Stimulated activated CD4-positive, alpha-beta T cell treated with anti-CD3 and anti-CD28 coated beads, Interleukin-1b, Interleukin-23, amount 100 ng/mL, for 48 hours (primary cell): ENCODE measurements around the gene CEMIP.
"Not testable (repeated sequence)": the region's sequence is repeated elsewhere in the genome, so short reads cannot be mapped to it uniquely, and the experiment has no call there.

ENCODE experiments used
- DNase-seq: peaks from one replicate; pipeline ENCODE4 v3.0.0-alpha.2; 2020

CEMIP gene

DNA sequence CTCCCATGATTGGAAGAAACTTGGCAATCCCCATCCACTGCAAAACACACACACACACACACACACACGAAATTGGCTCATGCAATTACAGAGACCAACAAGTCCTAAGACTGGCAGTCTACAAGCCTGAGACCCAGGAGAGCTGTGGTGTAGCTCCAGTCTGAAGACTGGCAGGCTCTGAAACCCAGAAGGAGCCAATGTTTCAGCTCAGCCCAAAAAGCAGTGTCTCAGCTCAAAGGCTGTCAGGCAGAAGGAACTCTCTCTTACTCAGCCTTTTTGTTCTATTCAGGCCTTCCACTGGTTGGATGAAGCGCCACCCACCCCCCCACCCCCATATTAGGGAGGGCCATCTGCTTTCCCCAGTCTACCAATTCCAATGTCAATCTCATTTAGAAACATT is 178.4 kb downstream of the CEMIP start:
- DNase-seq = no peak

DNA sequence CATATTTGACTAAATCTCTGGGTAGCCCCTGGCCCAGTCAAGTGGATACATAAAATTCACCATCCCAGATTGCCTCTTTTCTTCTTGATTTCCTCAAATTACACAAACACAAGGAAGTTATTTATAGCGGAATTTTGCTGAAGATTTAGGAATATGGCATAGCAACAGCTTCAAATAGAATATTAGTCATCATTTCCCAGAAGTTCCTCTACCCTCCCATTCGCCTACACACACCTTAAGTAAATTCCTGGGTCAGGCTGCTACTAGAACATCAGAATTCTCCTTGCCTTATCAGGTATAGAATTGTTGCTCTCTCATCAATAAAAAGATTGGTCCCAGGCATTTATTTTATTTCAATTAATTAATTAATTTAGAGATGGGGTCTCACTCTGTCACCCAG is 178.8 kb downstream of the CEMIP start:
- no peak for DNase-seq

DNA sequence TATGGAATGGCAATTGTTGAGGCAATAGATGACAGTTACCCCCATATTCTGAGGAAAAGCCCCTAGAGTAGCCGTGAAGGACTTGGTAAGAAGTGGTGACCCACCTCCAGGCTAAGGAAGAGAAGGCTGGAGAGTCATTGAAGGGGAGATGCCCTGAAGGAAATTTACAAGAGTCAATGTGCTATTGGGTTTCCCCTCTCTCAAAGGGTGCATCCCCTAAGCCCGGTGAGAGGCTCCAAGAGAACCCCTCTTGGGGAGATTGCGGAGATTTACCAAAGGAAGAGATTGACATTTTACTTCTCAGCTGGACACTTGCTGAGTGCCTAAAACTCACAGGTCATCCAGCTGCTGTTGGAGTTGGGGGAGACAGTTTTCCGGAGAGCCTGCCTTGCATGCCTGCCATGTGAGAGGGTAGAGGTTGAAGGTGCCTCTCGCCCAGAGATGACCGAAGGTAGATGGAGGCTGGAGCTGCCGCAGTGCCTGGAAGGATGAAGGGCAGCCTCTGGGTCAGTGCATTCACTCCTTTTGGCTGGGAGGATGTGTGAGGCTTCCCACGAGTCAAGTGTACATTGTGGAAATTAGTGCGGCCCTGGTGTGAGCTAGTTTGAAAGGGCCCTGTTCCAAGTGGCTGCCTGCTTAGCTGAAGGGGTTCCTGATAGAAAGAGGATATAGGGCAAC is 179.8 kb downstream of the CEMIP start:
- DNase-seq = no peak

DNA sequence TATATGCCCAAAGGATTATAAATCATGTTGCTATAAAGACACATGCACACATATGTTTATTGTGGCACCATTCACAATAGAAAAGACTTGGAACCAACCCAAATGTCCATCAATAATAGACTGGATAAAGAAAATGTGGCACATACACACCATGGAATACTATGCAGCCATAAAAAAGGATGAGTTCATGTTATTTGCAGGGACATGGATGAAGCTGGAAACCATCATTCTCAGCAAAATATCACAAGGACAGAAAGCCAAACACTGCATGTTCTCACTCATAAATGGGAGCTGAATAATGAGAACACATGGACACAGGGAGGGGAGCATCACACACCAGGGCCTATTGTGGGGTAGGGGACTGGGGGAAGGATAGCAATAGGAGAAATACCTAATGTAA is 186.3 kb downstream of the CEMIP start:
- DNase-seq = not testable (repeated sequence)

DNA sequence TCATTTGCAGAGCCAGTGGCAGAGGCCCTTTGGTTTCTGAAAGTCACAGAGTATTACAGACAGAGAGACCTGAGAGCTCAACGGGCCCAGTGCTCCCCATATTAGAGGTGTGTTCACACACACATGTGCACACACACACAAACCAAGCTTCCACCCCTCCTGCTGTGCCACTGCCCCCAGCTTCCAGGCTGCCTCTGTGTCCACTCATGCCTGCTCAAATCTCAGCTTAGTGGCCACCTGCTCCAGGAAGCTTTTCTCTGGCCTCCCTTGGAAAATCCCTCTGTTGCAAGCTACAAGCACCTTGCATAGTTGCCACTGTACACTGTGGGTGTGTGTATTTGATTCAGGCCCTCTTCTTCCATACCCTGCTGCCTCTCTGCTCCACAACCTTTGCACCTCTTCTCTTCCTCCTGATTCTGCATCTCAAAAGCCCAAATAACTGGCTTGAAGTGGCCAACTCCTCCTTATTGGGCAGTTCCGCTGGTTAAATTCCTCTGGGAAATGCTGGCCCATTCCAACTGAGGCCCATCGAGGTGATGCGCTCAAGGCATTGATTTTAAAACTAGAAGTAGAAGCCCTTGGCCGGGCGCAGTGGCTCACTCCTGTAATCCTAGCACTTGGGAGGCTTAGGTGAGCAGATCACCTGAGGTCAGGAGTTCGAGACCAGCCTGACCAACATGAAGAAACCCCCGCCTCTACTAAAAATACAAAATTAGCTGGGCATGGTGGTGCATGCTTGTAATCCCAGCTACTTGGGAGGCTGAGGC is 187.4 kb downstream of the CEMIP start:
- no peak for DNase-seq

DNA sequence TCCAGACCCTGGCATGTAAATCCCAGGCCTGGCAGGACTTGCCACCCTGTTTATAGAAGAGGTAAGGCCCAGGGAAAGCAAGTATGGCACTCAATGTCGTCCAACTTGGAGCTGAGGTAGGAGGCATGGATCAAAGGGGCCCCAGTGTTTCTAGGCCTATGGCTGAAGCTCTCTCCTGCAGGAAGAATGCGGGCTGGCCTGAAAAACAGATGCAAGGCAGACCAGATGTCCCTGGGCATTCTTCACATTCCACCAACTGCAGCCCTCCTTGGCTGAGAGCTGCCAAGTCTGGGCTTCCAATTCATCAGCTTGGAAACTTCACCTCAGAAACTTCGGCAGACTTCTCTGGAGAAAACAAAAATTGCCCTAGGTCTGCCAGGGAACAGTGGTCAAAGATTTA is 188.3 kb downstream of the CEMIP start:
- DNase-seq = no peak

DNA sequence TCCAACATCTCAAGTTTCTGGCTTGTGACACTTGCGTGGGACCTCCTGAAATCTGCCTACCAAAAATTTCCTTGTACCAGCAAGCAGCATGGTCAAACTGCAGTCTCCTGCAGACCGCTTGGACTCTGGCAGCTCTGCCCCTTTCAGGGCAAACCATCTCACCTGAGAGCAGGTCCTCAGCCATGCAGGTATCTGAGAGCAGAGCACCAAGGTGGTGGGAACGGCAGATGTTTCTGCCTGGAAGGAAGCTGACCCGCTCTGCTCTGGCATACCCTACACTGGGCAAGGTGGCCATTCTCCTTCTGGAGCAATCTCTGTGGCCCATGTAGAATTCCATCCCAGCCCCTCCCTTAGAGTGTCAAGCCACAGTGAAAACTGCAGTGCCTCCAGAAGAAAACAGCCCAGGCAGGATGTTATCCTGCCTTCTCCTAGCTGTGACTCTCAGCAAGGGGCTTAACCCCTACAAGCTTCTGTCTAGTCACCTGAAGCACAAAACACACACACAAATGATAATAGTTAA is 188.9 kb downstream of the CEMIP start:
- no peak for DNase-seq

DNA sequence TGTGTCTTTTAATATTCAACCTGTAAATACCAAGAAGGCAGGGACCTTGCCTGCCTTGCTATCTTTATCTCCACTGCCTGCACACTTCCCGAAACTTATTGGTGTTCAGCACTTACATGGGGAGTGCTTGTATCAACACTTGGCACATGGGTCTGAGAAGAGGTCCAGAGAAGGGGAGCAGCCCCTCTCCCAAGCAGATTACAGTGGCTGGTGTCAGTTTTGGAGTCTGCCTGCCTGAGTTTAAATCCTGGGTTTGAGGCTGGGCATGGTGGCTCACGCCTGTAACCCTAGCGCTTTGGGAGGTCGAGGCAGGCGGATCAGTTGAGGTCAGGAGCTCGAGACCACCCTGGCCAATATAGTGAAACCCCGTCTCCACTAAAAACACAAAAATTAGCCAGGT is 190.1 kb downstream of the CEMIP start:
- DNase-seq = no peak

DNA sequence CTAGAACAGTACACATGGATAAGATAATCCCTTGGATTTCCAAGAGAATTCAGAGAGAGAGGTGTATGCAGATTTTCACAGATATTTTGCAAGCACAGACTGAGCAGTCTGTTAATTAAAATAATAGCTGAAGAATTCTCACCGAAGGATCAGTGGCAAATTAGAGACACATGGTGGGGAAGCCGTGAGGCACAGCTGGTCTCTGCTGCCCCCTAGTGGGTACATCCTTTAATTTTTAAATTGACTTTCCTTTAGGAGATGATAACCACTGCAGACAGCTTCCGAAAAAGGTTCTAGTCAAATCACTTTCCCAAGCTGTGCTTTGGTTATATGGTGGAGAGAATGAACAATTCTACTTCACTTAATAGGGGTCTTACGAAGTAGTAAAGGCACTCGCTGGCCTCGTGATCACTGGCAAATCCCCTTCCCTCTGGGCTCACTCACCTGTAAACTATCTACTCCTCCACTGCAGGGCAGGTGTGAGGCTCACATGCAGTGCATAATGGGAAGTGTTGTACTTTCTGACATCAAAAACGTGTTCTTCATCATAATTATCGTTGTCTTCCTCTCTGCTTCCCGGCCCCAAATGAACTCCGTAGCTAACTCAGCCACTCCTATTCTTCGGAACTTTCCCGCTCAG is 191.0 kb downstream of the CEMIP start:
- peak; percentile 48 for DNase-seq

DNA sequence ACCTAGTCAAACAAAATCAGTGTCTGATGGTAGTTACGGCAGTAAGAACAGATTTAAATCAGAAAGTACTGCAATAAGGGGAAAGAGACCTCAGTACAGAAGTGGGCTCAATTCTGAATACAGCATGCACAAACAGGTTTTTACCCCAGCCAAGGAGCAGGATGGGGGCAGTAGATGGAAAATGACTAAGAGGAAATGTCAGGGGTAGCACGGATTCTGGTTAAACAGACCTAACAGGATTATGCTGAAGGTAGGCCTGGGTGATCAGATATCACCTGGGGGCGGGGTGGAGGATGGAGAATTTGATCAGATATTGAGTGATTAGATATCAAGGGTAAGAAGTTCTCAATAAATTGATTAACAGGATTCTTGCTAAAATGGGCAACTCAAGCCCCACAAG is 191.5 kb downstream of the CEMIP start:
- no peak for DNase-seq

DNA sequence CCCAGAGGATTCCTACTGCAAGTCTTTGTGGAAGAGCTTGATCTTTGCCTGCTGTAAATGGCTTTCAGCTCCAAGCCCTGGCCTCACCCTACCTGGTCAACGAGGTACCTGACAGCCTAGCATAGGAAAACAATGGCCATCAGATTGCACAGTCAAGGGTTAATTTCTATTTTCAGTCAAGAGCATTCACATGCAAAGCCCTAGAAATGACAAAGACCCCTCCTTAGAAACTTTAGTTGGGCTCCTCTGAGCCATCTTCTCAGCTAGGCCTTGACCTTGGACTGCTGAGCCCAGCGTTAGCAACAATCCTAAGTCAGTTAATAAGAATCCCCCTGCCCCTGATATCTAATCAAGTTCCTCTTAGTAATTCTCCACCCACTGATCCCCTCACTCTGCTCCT is 192.0 kb downstream of the CEMIP start:
- no peak for DNase-seq

DNA sequence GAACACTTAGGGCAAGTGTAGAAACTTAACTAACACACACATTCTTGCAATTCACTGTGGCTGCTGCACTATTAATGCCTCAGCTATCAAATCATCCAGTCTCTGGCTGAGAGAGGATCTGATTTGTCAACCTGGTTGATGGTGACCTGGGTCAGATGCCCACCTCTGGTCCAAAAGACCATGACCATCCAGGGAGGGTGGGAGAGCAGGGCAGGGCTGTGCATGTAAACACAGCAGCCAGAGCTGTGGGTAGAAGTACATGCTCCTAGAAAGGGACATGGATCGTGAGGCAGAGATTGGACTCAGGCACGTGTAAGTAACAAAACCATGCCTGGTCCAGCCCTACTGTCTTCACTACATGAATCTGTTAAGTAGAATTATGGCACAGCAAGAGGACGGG is 193.1 kb downstream of the CEMIP start:
- no peak for DNase-seq

DNA sequence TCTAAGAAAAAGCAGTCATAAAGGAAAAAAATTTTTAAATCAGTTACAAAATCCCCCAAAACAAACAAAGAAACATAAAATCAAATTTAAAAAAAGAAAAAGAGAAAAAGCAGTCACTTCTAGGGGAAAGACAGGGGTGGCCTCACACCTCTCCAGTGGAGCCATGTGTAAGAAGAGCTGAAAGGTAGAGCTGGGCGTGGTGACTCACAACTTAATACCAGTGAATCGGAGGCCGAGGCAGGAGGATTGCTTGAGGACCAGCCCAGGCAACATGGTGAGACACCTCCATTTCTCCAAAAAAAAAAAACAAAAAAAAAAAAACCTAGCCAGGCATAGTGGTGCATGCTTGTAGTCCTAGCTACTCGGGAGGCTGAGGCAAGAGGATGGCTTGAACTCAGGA is 195.7 kb downstream of the CEMIP start:
- no peak for DNase-seq

DNA sequence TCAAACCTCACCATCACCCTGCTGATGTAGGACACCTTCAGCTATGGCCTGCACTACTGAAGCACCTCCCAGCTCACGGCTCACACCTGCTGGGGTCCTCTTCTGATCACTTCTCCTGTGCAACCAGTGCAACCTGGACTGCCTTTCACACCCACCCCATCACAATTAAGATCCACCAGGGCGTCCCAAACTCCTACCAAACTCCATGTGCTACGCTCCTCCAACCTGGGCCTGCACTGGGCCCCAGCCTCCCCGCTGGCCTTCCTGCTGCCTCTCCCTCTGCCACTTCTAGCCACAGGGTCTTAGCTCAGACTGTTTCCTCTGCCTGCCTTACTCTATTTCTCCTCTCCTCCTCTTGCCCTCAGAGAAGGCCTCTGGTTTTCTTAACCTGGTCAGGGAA is 197.7 kb downstream of the CEMIP start:
- DNase-seq = no peak

DNA sequence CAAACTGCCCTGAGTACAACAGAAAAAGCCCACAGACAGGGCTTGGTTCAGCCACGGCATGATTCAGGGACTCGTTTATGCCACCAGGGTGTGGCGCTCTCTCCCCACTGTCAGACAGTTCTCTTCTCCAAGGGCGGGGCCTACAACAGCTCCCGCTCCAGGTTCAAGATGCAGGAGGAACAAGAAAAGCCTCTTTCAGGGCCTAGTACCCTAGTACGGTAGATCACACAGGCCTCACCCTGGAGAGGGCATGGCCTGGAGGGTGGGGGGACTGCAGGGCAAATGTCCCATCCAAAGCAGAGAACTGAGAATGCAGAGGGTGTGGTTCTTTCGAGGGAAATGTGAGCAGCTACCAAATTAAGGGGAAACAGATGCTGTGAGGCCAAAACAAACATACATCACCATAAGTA is 198.5 kb downstream of the CEMIP start:
- DNase-seq = peak; percentile 28

DNA sequence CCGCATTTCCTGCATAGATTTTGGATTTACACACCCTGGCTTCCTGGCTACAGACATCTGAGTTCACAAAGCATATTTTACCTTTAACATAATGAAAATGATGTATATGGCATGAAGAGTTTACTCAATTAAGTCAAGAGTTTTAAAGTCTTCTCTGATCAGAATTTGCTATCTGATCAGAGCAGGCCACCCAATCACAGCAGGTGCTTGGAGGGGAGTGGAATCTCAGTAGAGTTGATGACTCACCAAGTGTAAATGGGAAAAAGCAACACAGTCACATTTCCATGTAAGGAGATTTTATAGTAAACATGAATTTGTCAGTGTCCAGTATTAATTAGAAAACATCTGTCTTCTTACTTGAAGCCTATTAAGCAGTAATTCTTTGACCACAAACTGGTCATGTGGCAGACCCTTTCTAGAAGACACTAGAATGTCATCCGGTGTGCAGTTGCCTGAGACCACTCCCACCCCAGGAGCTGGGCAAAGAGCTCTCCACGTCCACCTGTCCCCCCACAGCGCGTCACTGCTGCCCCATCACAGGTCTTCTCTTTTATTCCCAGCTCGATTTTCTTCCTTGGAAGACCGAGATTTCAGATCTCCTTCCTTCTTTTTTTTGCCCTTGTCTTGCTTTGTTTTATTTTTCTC is 199.6 kb downstream of the CEMIP start:
- DNase-seq = no peak

DNA sequence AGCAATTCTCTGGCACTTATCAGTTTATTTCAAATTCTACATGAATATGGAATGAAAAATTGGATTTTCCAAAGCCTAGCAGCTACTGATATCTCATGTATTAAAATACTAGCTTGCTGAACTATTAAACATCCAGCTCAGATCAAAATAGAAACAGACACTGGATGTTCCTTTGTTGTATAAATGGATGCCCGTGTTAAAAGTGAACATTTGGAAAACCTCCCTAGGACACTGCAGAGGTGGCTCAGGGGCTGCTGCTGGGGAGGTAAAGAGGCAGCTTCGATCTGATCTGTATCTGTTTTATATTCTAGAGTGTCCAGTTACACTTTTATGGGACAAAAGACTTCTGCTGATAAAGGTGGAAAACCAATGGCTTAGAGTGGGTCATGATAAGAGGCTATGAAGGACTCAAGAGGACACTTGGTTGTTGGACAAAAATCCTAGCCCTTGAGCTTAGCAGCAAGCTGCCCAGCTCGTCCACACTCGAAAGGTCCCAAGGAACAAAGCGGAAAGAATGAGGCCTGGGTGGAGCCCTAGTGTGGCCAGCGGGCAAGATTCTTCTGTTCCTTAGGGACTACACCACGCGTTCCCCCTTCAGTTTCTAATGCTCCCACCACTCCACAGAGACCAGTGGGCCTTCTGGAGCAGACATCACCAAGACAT is 200.5 kb downstream of the CEMIP start:
- no peak for DNase-seq

DNA sequence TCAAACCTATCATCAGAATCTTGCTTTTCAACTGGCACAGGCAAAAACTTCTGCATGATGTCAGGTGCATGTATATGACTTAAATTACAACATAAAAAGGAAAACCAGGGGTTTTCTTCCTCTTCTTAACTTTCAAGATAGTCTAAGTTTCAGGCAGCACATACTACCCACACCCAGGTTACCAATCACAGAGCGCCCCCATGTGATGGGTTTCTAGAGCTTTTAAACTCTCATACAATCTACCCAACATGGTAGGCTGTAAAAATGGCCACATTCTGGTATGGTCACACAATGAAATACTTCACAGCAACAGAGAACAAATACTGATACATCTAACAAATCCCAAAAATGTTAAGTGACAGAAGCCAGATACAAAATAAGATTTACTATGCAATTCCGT is 203.0 kb downstream of the CEMIP start:
- DNase-seq = no peak

DNA sequence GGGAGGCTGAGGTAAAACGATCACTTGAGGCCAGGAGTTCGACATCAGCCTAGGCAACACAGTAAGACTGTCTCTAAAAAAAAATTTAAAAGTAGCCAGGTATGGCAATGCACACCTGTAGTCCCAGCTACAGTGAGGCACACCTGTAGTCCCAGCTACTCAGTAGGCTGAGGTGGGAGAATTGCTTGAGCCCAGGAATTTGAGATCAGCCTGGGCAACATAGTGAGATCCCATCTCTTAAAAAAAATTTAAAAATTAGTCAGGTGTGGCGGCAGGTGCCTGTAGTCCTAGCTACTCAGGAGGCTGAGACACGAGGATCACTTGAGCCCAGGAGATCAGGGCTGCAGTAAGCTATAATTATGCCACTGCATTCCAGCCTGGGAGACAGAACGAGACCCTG is 203.7 kb downstream of the CEMIP start:
- DNase-seq = no peak

DNA sequence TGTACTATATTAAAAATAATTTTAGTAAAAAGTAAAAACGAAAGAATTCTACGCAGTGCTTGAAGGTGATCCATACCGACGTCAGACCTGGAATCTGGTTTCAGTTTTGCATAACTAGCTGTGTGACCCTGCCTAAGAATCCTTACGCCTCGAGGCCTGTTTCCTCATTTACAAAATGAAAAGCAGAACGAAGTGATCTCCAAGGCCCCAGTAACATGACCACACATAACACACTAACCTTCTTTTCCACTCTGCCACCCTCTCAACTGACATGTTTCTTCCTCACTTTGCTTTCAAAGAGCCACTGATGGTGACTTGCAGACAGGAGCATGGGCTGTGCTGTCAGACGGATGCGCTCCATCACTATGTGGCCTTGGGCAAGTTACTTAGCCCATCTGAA is 205.7 kb downstream of the CEMIP start:
- DNase-seq = no peak

DNA sequence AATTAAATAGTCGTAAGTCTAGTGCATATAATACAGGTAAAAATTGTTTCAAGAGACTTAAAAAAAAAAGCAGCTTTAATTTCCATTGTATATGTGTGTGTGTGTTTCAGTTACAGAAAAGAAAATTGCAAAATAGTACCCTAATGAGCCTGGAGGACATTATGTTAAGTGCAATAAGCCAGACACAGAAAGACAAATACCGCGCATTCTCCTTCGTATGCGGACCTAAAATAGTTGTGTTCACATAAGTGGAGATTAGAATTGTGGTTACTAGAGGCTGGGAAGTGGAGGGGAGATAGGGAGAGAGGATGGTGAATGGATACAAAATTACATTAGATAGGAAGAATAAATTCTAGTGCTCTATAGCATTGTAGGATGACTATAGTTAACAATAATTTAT is 206.8 kb downstream of the CEMIP start:
- DNase-seq = no peak

DNA sequence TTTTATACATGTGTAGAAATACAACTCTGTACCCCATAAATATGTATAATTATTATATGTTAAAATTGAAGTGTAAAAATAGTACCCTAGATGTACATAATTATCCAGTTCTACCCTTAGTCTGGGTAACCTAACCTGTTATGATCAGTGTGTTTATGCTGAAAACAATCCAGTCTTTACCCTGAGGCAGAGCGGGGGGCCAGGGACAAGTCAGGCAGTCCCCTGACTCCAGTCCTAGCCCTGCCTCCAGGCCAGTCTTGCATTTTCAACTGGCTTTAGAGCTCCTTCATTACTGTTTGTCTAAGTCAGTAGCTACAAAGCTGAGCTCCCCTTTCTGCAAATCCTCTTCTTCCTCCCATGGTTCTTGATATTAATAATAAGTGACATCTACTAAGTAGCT is 207.3 kb downstream of the CEMIP start:
- DNase-seq = no peak
